HG02763 (cell line): Measurements from ENCODE around the gene PLAA.
"Not testable (repeated sequence)": the region's sequence is repeated elsewhere in the genome, so short reads cannot be mapped to it uniquely, and the experiment has no call there.

ENCODE experiments used
- ATAC-seq: cut with Tn5 transposase; IDR thresholded peaks from one replicate; pipeline ENCODE4 v1.9.1; 2021; ENCODE audit warnings: mild to moderate bottlenecking, moderate library complexity; ENCODE audit not compliant: unreplicated experiment

The PLAA gene

GRCh38 chr9:26937816-26938371 is 9.1 kb downstream of the PLAA start:
- no peak for ATAC-seq

DNA sequence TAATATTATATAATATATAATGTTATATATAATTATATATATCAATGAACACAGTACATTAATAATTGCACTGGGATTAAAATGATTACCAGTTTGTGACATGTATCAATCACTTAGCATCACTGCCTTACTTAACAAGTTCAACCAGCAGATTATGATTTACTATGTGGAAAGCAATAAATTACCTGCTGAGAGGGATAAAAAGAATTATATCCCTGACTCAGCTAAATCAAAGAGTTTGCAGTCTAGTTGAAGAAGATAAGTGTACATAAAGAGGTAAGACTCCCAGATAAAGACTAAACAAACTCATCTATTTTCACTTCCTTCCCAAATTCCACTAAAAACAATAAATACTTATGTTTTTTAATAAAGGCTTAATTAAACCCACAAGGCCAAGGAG is 11.2 kb downstream of the PLAA start:
- no peak for ATAC-seq

DNA sequence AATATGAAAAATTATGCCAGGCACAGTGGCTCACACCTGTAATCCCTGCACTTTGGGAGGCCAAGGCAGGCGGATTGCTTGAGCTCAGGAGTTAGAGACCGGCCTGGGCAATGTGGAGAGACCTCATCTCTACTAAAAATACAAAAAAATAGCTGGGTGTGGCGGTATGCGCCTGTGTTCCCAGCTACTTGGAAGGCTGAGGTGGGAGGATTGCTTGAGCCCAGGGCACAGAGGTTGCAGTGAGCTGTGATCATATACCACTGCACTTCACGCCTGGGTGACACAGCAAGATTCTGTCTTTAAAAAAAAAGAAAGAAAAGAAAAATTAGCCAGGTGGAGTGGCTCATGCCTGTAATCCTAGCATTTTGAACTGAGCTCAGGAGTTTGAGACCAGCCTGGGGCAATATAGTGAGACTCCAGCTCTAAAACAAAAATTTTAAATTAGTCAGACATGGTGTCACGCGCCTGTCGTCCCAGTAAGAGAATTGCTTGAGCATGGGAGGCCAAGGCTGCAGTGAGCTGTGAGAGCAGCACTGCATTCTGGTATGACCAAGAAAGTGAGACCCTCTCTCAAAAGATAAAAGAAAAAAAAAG is 18.0 kb downstream of the PLAA start:
- ATAC-seq, result no peak

GRCh38 chr9:26925609-26926008 is 21.4 kb downstream of the PLAA start:
- no peak for ATAC-seq

DNA sequence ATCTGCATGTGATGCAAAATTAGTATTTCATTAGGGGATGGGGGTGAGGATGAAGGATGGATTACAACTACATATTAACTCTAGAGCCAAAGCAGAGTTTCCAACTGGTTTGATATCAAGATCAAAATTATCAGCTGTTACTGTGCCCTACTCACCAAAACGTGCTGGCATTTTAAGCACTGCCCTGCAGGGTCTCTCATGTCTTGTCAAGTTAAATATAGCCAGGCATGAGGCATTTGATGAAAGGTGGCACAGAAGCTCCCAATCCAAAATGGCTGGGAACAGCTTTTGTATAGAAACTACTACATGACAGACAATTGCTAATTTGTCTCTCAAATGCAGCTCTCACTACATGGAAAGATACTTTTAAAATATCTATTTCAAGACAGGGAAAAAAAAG is 27.3 kb downstream of the PLAA start:
- no peak for ATAC-seq

GRCh38 chr9:26913138-26913668 is 33.8 kb downstream of the PLAA start:
- ATAC-seq, result no peak

DNA sequence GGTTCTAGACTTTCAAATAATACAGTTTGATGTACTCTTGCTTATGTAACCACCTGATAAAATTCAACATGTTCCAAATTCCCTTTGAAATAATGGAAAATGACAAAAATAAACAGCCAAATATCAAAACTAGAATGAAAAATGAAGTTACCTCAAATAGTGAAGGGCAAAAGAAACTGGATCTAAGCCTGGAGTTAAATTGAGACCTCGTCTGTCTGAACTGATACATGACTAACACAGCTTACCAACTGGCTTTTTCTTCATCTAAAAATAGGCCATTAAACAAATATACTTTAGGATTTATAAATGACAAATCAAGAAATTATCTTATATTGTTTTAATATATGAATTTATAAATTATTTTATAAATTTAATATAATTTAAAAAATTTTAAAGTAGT is 42.4 kb downstream of the PLAA start:
- no peak for ATAC-seq

GRCh38 chr9:26904070-26904469 is 43.0 kb downstream of the PLAA start:
- no peak for ATAC-seq

GRCh38 chr9:26893030-26893676 is 53.9 kb downstream of the PLAA start:
- no peak for ATAC-seq

- ATAC-seq, result peak; percentile 95
These were observed 54.6 kb downstream of the PLAA start, which contains the start of gene CAAP1 for GRCh38 chr9:26892251-26893029. TSS of gene CAAP1 (minus strand) at chr9:26892802. CDS start at chr9:26892715, 87 bp downstream.

DNA sequence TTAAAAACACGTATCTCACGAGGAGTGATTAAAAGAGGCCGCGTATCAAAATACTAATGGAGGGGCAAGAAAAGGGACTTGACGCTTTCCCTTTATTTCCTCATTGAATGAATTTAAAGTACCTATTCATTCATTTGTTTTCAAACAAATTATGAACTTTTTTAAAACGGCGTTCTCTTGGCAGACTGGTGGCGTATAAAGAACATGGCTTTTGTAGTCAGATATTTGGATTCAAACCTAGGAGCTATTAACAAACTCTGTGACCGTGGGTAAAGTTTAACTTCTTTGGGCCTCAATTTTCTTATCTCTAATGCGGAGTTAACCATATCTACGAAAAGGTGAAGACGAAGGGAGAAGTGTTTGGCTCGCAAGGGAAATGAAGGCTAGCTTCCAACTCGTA is 55.3 kb downstream of the PLAA start:
- no peak for ATAC-seq

DNA sequence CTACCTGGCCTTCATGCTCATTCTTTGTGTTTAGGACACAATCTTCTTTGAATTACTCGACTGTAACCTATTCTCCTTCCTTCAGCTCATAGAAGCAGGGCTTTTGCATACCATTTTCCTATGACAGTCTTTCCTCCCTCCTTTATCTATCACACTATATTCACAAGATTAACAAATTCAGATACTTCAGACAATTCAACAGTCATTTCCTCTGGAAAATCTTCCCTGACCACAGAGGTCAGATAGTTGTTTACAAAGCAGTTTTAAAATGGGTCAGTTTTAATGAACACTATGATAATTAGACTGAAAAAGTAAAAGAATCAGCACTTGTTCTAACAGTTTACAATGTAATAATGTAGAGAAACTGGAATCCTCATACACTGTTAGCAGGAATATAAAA is 58.8 kb downstream of the PLAA start:
- ATAC-seq, result no peak

DNA sequence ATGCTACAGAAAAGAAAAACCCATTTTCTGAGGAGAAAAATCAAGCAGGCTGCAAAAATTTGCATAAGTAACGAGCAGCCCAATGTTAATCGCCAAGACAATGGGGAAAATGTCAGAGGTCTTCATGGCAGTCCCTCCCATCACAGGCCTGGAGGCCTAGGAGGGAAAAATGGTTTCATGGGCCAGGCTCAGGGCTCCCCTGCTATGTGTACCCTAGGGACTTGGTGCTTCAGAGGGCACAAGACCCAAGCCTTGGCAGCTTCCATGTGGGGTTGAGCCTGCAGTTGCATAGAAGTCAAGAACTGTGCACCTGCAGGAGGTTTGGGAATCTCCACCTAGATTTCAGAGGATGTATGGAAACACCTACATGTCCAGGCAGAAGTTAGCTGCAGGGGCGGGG is 64.9 kb downstream of the PLAA start:
- no peak for ATAC-seq

GRCh38 chr9:26880262-26880661 is 66.8 kb downstream of the PLAA start:
- ATAC-seq, result no peak

DNA sequence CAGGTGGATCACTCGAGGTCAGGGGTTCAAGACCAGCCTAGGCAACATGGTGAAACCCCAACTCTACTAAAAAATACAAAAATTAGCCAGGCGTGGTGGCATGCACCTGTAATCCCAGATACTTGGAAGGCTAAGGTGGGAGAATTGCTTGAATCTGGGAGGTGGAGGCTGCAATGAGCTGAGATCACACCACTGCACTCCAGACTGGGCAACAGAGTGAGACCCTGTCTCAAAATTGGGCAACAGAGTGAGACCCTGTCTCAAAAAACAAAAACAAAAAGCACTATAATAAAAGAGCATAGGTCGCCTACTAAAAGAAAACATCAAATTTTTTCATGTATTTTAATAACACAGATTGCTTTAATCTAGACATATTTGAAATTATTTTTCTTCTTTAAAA is 71.9 kb downstream of the PLAA start:
- ATAC-seq, result not testable (repeated sequence)

DNA sequence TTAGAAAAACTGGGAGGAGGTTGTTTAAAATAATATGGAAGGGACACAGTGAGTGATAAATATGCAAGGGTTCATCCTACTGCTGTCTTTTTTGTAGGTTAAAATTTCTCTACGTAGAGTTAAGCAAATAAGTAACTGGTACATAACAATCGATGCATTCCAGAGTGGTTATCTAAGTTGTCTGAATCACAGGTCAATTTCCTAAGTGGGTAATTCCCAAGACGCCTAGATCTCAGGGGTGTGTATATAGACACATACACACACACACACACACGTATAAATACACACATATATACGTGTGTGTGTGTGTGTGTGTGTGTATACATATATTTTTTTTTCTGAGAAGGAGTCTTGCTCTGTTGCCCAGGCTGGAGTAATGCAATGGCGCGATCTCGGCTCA is 76.8 kb downstream of the PLAA start:
- no peak for ATAC-seq

GRCh38 chr9:26863074-26863473 is 84.0 kb downstream of the PLAA start:
- no peak for ATAC-seq

DNA sequence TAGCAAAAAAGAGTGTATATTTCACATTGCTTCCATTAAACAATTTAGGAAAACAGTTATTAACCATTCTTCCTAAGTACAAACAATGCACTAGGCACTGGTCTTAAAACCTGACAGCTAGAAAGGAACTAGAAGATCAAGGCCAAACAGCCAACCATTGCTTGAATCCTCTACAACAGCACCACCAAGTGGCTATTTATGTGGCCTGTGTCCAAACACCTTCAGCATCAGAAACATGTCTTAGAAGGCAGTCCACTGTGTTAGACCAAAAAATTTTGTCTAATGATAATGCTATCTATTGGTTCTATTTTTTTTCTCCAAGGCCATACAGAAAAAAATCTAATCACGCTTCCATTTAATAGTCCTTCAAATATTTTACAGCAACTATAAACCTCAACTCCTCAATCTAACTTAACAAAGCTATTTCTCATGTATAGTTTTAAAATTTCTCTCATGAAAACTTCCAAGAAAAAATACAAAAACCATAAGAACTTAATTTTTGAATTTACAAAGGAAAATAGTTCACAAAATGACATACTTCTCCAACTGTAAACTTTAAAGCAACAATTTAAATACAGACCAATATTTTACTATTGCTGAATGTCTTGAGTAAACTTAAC is 90.5 kb downstream of the PLAA start:
- peak; percentile 56 for ATAC-seq
